ENCODE data around the gene BCL2A1.

GRCh38 chr15:79966634-79967297, 4.2 kb downstream of the BCL2A1 start:
- no peak for TF ChIP-seq CTCF (conservative IDR thresholded peaks at IDR 0.05; ENCODE audit: low read depth, low read length)
- TF ChIP-seq EZH2phosphoT487 (IDR thresholded peaks at IDR 0.05; ENCODE audit: borderline replicate concordance, low read length) = no peak
- no peak for TF ChIP-seq EZH2 (IDR thresholded peaks at IDR 0.05; ENCODE audit: low read length, unreplicated experiment)
